PC-3 (cell line): ENCODE data around the gene NSG2. TPM values are rescaled to one million over a fixed set of nuclear protein-coding genes. Genes with fewer than 3 reads are reported as not detected.

ENCODE experiments used
- ATAC-seq: fragments of 200-7000 bp; cut with Tn5 transposase; 2 replicates; pipeline ENCODE4 v1.9.1; 2020; ENCODE audit warnings: mild to moderate bottlenecking, moderate library complexity
- BruUV-seq: library from RNA; stranded (reverse); fragments of 400-500 nt; replicated peaks from 2 replicates; lab custom pipeline; 2021; lab: Mats Ljungman, UMichigan
- CTCF ChIA-PET: fragments of 300-600 bp; sonication (Branson Sonifier 250); formaldehyde crosslinking; loops from one replicate; lab custom pipeline; 2022; ENCODE audit warnings: antibody characterized with exemption; lab: Charles Lee
- POLR2A ChIA-PET: fragments of 300-600 bp; sonication (Branson Sonifier 250); formaldehyde crosslinking; loops from one replicate; lab custom pipeline; 2022; ENCODE audit warnings: antibody characterized with exemption; ENCODE audit not compliant: unreplicated experiment; lab: Charles Lee
- DNase-seq: peaks from one replicate; pipeline ENCODE4 v3.0.0-alpha.2; 2015
- H2AFZ ChIP-seq: fragments of 300-600 bp; sonication (generic); 2 replicates; pipeline ENCODE4 v1.6.0; 2016; ENCODE audit warnings: antibody characterized with exemption, low read length
- H3F3A ChIP-seq: fragments of 300-600 bp; sonication (generic); one replicate; pipeline ENCODE4 v1.6.0; 2017; ENCODE audit warnings: antibody characterized with exemption, low read length, control low read depth, mild to moderate bottlenecking; ENCODE audit not compliant: unreplicated experiment
- H3K27ac ChIP-seq: fragments of 300-600 bp; sonication (generic); 2 replicates; pipeline ENCODE4 v1.5.1; 2016; ENCODE audit warnings: mild to moderate bottlenecking, low read length
- H3K27me3 ChIP-seq: fragments of 300-600 bp; sonication (generic); 2 replicates; pipeline ENCODE4 v1.6.1; 2016; ENCODE audit warnings: low read length, mixed read lengths
- H3K36me3 ChIP-seq: fragments of 300-600 bp; sonication (generic); 2 replicates; pipeline ENCODE4 v1.6.1; 2016; ENCODE audit warnings: low read depth, mixed run types, low read length, mixed read lengths
- H3K4me1 ChIP-seq: fragments of 300-600 bp; sonication (generic); 2 replicates; pipeline ENCODE4 v1.5.1; 2016; ENCODE audit warnings: low read length; ENCODE audit not compliant: insufficient read depth
- H3K4me2 ChIP-seq: fragments of 300-600 bp; sonication (generic); 2 replicates; pipeline ENCODE4 v1.6.0; 2016; ENCODE audit warnings: low read length
- H3K4me3 ChIP-seq: fragments of 300-600 bp; sonication (generic); 2 replicates; pipeline ENCODE4 v1.5.1; 2016; ENCODE audit warnings: mild to moderate bottlenecking, low read length, mixed read lengths
- H3K79me2 ChIP-seq: fragments of 300-600 bp; sonication (generic); 2 replicates; pipeline ENCODE4 v1.6.1; 2017; ENCODE audit warnings: low read length, mixed read lengths
- H3K9ac ChIP-seq: fragments of 300-600 bp; sonication (generic); 2 replicates; pipeline ENCODE4 v1.6.0; 2016; ENCODE audit warnings: mild to moderate bottlenecking, low read length
- H3K9me2 ChIP-seq: fragments of 300-600 bp; sonication (generic); replicated peaks from 2 replicates; pipeline ENCODE4 v1.6.1; 2016; ENCODE audit warnings: mixed run types, low read length, mixed read lengths
- H3K9me3 ChIP-seq: fragments of 300-600 bp; sonication (generic); 2 replicates; pipeline ENCODE4 v1.6.1; 2016; ENCODE audit warnings: low read length, mixed read lengths
- H4K20me1 ChIP-seq: fragments of 300-600 bp; sonication (generic); 2 replicates; pipeline ENCODE4 v1.6.1; 2016; ENCODE audit warnings: low read length, mixed read lengths
- CTCF ChIP-seq: fragments of 300-600 bp; sonication (generic); conservative IDR thresholded peaks from 2 replicates; pipeline ENCODE4 v1.5.1; 2017; ENCODE audit warnings: antibody characterized with exemption, low read depth, mild to moderate bottlenecking, low read length
- EZH2 ChIP-seq: fragments of 300-600 bp; sonication (generic); IDR thresholded peaks from one replicate; pipeline ENCODE4 v1.6.1; 2017; ENCODE audit warnings: antibody characterized with exemption, mild to moderate bottlenecking, low read length; ENCODE audit not compliant: unreplicated experiment
- EZH2phosphoT487 ChIP-seq: fragments of 300-600 bp; sonication (generic); IDR thresholded peaks from 2 replicates; pipeline ENCODE4 v1.6.1; 2018; ENCODE audit warnings: mild to moderate bottlenecking, antibody characterized with exemption, low read length, borderline replicate concordance
- intact Hi-C: fragments of 100-400 bp; cut with micrococcal nuclease; formaldehyde crosslinking; loops from 2 replicates; pipeline ENCODE4 v1.9.0; 2023
- total RNA-seq: library from RNA; depleted of rRNA; stranded (reverse); fragments of >200 nt; gene quantifications from 2 replicates; pipeline ENCODE4 v1.2.3, GENCODE V29; 2014

Gene NSG2
- total RNA-seq, 1 experiment from 2014 or later, result 0.07 TPM

DNA sequence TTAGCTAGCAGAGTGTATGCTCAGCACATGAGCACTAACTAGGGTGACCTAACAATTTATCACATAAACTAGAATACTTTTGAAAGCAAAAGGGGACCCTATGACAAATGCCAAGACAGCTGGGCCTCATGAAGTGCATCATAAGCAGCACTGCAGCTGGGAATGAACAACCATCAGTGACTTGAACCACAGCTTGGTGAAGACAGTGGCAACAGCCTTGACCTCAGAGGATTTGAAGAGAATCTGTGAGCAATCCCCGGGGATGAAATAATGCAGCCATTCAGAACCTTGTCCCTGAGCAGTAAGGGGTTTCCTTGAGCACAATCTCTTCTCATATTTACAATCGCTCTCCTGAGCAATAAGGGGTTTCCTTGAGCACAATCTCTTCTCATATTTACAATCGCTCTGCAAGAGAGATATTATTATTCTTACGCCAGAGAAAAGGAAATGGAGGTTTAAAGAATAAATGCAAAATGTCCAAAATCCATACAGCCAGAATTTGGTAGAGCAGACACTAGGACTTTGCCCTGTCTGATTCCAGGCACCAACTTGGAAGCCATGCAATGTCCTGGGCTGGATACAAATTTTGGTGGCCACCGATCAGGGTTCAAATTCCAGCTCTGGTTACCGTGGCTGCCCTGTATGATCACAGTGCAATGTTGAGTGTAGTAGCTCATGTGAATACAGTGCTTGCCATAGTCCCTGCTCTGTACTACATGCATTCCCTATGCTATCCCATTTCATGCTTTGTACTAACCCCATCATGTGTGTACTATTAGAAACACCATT lies 846 bp upstream of the NSG2 start:
- no peak for DNase-seq
- Histone ChIP-seq H3K9me3 (no peaks in the 10 kb centered on the region), H2AFZ (no peak overlapping the region), H3K4me1 (no peaks in the 10 kb centered on the region), H3F3A (no peaks in the 10 kb centered on the region), H3K9me2 (no peaks in the 10 kb centered on the region; the same call in 1 of the 2 replicates), H3K27me3 (peaks cover 27% of the 10 kb centered on the region), H3K36me3 (no peaks in the 10 kb centered on the region), H4K20me1 (no peaks in the 10 kb centered on the region), H3K9ac (no peak overlapping the region), H3K4me3 (no peak overlapping the region), H3K4me2 (no peak overlapping the region), H3K27ac (no peak overlapping the region), H3K79me2 (no peaks in the 10 kb centered on the region)
- CTCF ChIA-PET, result interaction anchor here (1.1 to 1.3 kb wide), 3 partner anchors 71 to 272 kb away, joined by 5 to 39 read pairs (median 5); no protein-coding TSS in a partner anchor
- BruUV-seq, result no TSS peak
- TF ChIP-seq CTCF, result no peak
- no peak for TF ChIP-seq EZH2
- POLR2A ChIA-PET, result no interaction called here
- intact Hi-C loops, result loop anchor here (1.0 to 2.0 kb wide), 3 partner anchors 60 to 273 kb away; no protein-coding TSS in a partner anchor
- no peak for ATAC-seq

- no peaks in the 10 kb centered on the region for H3K4me1 ChIP-seq
- H3K36me3 ChIP-seq, result no peaks in the 10 kb centered on the region
- no peak overlapping the region for H3K4me3 ChIP-seq
- H4K20me1 ChIP-seq, result no peaks in the 10 kb centered on the region
- ChIA-PET POLR2A (no interaction called here), CTCF (no interaction called here)
- H3K9ac ChIP-seq, result no peak overlapping the region
- no peak overlapping the region for H2AFZ ChIP-seq
- no peaks in the 10 kb centered on the region for H3K9me3 ChIP-seq
- no peaks in the 10 kb centered on the region for H3K79me2 ChIP-seq
- no peak overlapping the region for H3K27ac ChIP-seq
- no TSS peak for BruUV-seq
- no peak for TF ChIP-seq EZH2phosphoT487
- no peak for TF ChIP-seq EZH2
- peaks cover 13% of the 10 kb centered on the region; the same call in 1 of the 2 replicates for H3K27me3 ChIP-seq
- ATAC-seq (no peak), DNase-seq (no peak)
- H3K9me2 ChIP-seq, result no peaks in the 10 kb centered on the region; the same call in 1 of the 2 replicates
- intact Hi-C loops, result no loop called here
- H3K4me2 ChIP-seq, result no peak overlapping the region
- no peaks in the 10 kb centered on the region for H3F3A ChIP-seq
Observed at GRCh38 chr5:174046558-174046957, 1.1 kb downstream of the NSG2 start.

DNA sequence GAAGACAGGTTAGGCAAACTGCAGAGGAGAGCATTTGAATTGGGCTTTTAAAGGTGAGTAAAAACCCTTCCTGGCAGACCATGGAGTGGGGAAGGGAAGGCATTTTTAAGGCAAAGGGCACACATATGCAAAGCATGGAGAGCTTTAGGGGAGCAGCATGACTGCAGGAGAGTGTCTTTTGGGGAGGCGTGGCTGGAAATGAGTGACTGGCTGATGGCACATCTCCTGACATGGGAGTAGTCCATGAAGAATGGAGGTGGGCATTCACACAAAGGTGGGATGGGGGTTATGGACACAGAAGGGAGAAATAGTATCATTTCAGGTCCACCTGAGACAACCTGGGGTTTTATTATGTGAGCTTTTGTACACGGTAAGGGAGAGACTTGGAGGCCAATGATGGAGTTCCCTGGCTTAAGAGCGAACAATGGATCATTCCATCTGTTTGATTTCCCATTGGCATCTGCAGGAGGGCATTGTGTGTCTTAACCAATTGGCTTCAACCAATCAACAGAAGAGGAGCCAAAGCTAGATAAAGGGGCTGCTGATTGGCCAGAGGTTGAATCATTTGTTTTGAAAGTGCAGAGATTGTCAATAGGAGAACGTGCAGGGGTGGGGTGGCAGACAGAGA lies 2.1 kb downstream of the NSG2 start:
- ChIA-PET POLR2A (no interaction called here), CTCF (no interaction called here)
- Histone ChIP-seq H3K9me2 (no peaks in the 10 kb centered on the region; the same call in 1 of the 2 replicates), H3K4me3 (no peak overlapping the region), H3F3A (no peaks in the 10 kb centered on the region), H3K79me2 (no peaks in the 10 kb centered on the region), H3K9ac (no peak overlapping the region), H3K4me1 (no peaks in the 10 kb centered on the region), H3K4me2 (no peak overlapping the region), H3K9me3 (no peaks in the 10 kb centered on the region), H3K36me3 (no peaks in the 10 kb centered on the region), H3K27ac (no peak overlapping the region), H2AFZ (no peak overlapping the region), H4K20me1 (no peaks in the 10 kb centered on the region), H3K27me3 (peaks cover 13% of the 10 kb centered on the region; the same call in 1 of the 2 replicates)
- ATAC-seq, result no peak
- DNase-seq, result no peak
- intact Hi-C loops, result no loop called here
- BruUV-seq, result no TSS peak
- TF ChIP-seq EZH2phosphoT487 (no peak), EZH2 (no peak), CTCF (no peak)
